GM12801 (cell line): ENCODE results near the gene NUDCD3.

Source experiments
- TF ChIP-seq, protein P1 (sequence below): IDR thresholded peaks from one replicate; pipeline ENCODE4 v1.5.1; 2011; ENCODE audit warnings: control low read depth; ENCODE audit not compliant: insufficient read length; ENCODE audit errors: extremely low read depth

NUDCD3 gene

DNA sequence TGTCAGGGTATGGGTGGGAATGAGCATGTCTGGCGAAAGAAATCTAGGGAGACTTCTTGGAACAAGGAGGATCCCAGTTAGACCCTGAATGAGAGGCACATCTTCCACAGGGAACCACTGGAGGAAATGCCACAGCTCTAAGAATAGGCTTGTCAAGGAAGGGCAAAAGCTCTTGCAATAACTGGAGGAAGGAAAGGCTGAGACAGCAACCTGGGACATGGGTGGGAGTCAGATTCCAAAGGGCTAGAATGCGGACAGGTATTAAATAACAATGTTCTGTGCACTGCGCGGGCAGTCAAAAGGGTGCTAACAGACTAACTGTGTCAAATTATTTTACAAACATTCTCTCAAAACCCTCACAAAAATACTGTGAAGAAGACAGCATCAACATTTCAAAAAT, 4.5 kb downstream of the NUDCD3 start:
- TF ChIP-seq, protein P1, sequence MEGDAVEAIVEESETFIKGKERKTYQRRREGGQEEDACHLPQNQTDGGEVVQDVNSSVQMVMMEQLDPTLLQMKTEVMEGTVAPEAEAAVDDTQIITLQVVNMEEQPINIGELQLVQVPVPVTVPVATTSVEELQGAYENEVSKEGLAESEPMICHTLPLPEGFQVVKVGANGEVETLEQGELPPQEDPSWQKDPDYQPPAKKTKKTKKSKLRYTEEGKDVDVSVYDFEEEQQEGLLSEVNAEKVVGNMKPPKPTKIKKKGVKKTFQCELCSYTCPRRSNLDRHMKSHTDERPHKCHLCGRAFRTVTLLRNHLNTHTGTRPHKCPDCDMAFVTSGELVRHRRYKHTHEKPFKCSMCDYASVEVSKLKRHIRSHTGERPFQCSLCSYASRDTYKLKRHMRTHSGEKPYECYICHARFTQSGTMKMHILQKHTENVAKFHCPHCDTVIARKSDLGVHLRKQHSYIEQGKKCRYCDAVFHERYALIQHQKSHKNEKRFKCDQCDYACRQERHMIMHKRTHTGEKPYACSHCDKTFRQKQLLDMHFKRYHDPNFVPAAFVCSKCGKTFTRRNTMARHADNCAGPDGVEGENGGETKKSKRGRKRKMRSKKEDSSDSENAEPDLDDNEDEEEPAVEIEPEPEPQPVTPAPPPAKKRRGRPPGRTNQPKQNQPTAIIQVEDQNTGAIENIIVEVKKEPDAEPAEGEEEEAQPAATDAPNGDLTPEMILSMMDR: no peak

DNA sequence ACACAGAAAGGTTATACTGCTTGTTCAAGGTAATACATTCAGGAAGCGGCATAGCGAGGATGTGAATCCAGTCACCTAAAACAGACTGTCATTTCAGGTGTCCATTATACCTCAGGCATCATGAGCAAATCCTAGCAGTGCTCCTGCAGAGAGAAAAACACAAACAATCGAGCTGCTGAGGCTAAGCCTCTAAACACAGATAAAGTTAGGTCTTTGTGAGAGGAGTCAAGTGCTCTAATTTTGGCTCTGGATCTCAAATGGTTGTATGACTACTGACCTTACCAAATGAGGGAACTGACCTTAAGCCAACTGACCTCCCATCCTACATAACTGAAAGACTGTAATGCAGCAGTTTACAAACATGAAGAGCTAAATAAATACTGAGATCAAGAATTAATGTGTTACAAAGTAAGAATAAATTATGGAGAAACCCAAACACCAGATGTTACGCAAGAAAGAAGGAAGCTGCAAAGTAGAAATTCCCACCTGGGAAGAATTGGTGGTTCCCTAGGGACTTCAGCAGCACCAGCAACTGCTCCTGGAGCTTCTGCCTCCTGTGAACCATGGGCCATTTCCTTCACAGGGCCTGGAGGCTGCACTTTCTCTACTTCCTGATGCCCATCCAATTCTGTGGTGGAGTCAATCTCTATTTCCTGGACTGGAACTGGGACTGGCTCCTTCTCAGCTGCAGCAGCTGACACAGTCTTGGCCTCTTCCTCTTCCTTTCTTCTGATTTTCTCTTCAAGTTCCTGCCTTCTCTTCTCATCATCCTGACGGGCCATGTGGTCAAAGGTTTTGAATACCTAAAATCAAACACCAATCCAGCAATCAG, 5.8 kb downstream of the NUDCD3 start:
- TF ChIP-seq, protein P1: no peak

DNA sequence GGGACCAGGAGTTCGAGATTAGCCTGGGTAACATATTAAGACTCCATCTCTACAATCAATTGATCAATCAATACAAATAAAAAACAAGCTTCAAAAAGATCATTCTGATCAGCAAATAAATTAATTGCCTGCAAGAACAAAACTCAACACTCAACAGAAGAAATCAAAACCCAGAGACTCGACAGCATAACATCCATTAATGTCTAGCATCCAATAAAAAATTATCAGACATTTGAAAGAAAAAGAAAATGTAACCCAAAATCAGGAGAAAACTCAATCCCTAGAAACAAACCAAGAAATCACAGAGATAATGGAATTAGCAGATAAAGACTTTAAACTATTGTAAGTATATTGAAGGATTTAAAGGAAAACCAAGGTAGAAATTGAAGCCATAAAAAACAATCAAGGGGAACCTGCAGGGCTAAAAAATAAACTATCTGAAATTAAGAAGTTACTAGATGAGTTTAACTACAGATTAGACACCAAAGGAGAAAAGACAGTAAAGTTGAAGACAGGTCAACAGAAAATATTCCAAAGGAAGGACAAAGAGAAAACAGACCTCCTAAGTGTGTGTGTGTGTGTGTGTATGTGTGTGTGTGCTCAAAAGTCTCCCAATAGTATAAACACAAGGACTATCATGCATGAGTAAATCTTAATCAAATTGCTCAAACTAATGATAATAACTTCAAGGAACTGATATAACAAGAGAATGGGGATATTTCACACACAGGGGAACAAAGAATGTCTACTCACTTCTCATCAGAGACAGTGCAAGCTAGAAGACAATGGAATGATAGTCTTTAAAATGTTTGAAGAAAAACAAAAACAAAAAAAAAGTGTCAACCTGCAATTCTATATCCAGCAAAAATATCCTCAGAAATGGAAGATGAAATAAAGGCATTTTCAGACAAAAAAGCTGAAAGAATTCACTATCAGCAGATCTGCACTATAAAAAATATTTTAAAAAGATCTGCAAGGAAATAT, 7.7 kb downstream of the NUDCD3 start:
- TF ChIP-seq, protein P1: no peak

DNA sequence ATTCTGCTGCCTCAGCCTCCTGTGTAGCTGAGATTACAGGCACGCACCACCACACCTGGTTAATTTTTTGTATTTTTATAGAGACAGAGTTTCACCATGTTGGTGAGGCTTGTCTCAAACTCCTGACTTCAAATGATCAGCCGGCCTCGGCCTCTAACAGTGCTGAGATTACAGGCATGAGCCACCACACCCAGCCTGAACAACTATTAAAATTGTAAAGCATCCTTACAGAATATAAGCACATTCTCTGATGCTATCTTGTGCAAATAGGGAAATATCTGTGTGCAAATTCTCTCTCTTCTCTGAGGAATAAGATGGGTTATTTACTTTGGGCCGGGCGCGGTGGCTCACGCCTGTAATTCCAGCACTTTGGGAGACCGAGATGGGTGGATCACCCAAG, 12.5 kb downstream of the NUDCD3 start:
- TF ChIP-seq, protein P1: no peak

DNA sequence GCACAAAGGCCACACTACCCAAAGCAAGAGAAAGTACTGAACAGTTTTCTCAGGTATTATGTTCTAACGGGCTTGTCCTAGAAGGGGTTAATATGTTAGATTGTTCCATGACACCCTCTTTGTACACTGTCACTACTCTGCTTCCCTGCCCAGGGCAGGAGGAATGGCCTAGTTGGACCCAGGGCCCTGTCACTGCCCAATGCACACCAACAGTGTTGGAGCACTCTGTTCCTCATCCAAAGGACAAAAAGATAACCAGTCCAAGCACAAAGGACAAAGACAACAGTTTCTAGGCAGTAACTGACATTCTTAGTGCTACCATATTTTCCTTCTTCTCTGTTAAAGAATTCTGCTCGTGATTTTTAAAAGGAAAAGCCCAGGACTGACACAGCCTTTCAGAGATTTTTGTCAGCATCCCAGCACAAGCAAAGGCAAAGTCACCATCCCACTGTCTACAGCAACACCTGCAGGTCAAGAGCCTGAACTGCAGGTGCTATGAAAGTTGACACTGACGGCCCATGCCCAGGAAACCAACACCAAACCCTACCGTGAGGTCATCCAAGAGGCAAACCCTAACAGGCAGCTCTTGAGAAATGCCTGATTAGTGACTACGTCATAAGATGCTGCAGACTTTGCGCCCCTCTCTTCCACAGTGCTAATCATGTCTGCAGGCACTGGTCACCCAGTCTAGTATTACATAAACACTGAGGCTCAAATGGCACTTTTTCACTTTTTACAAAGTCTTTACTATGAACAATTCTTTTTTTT, 13.2 kb downstream of the NUDCD3 start:
- TF ChIP-seq, protein P1: peak; percentile 71

DNA sequence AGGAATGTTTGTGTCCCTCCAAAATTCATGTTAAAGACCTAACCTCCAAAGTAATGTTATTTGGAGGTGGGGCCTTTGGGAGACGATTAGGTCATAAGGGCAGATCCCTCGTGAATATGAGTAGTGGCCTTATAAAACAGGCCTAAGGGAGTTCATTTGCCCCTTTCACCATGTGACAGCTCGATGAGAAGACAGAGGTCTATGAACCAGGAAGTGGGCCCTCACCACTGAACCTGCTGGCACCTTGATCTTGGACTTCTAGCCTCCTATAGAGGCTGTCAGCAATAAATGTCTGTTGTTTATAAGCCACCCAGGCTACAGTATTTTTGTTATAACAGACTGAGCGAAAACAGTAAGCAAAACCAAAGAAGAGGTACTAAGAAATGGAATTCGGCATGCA, 14.1 kb downstream of the NUDCD3 start:
- TF ChIP-seq, protein P1: no peak

DNA sequence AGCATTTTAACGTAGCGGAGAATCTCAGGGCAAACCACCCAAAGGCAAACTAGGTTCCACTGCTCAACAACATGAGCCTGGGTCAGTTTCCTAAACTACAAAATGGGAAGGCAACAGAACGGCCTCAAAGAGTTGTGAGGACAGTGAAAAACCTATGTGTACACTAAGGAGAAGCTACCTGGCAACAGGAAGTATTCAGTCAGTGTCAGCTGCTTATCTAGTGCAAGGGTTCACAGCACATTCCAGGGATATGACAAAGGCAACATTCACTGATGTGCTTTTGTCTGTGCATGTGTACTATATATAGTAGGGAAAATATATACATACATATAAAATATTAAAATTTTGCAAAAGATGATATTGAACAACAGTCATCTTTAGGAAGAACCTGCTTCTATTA, 17.2 kb downstream of the NUDCD3 start:
- TF ChIP-seq, protein P1: no peak
